ENCODE data around the gene TES.
"Not testable (repeated sequence)": the region's sequence is repeated elsewhere in the genome, so short reads cannot be mapped to it uniquely, and the experiment has no call there.

The TES gene

GRCh38 chr7:116283595-116284204 is 73.4 kb downstream of the TES start:
- no peak overlapping the region for H3K27ac Mint-ChIP-seq

GRCh38 chr7:116284390-116284789 is 74.1 kb downstream of the TES start:
- H3K4me1 Mint-ChIP-seq, result peaks cover 2% of the 10 kb centered on the region
- ATAC-seq (ENCODE audit: low read depth), result no peak
- no peak overlapping the region for H3K4me3 Mint-ChIP-seq
- H3K36me3 Mint-ChIP-seq, result no peaks in the 10 kb centered on the region
- peaks cover 8% of the 10 kb centered on the region for H3K27me3 Mint-ChIP-seq
- no peak overlapping the region for H3K27ac Mint-ChIP-seq
- DNase-seq (ENCODE audit: low spot score in 2 of 2), result no peak
- H3K9me3 Mint-ChIP-seq, result no peaks in the 10 kb centered on the region

More at GRCh38 chr7:116283595-116284204, 73.4 kb downstream of the TES start:
- no peak for ATAC-seq (ENCODE audit: low read depth)
- Mint-ChIP-seq H3K36me3 (no peaks in the 10 kb centered on the region), H3K9me3 (no peaks in the 10 kb centered on the region), H3K4me3 (no peak overlapping the region), H3K4me1 (peaks cover 2% of the 10 kb centered on the region), H3K27me3 (peaks cover 8% of the 10 kb centered on the region)
- no peak for DNase-seq (ENCODE audit: low spot score in 2 of 2)

- H3K36me3 Mint-ChIP-seq, result no peaks in the 10 kb centered on the region
- H3K27me3 Mint-ChIP-seq, result peaks cover 8% of the 10 kb centered on the region
- DNase-seq (ENCODE audit: low spot score in 2 of 2) (no peak), ATAC-seq (ENCODE audit: low read depth) (no peak)
- peaks cover 2% of the 10 kb centered on the region for H3K4me1 Mint-ChIP-seq
- no peaks in the 10 kb centered on the region for H3K9me3 Mint-ChIP-seq
- no peak overlapping the region for H3K27ac Mint-ChIP-seq
- no peak overlapping the region for H3K4me3 Mint-ChIP-seq
Observed at GRCh38 chr7:116285252-116285651, 74.9 kb downstream of the TES start.

DNA sequence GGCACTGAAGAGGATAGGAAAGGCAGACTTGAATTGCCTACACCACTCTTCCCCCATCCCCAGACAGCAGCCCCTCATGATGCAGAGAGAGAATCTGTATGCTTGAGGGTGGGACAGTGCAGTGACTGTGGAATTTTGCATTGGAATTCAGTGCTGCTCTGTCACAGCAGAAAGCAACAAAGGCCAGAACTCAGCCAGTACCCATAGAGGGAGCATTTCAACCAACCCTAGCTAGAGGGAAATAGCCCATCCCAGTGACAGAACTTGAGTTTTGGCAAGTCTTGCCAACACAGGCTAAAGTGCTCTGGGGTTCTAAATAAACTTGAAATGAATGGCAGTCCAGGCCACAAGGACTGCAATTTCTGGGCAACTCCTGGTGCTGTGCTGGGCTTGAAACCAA is 80.4 kb downstream of the TES start:
- DNase-seq (ENCODE audit: low spot score in 2 of 2) (no peak), ATAC-seq (ENCODE audit: low read depth) (no peak)
- no peak overlapping the region for H3K27ac Mint-ChIP-seq
- peaks cover 15% of the 10 kb centered on the region for H3K9me3 Mint-ChIP-seq
- H3K4me3 Mint-ChIP-seq, result no peak overlapping the region
- H3K4me1 Mint-ChIP-seq, result no peaks in the 10 kb centered on the region
- peaks cover 2% of the 10 kb centered on the region for H3K36me3 Mint-ChIP-seq
- H3K27me3 Mint-ChIP-seq, result peaks cover 8% of the 10 kb centered on the region

DNA sequence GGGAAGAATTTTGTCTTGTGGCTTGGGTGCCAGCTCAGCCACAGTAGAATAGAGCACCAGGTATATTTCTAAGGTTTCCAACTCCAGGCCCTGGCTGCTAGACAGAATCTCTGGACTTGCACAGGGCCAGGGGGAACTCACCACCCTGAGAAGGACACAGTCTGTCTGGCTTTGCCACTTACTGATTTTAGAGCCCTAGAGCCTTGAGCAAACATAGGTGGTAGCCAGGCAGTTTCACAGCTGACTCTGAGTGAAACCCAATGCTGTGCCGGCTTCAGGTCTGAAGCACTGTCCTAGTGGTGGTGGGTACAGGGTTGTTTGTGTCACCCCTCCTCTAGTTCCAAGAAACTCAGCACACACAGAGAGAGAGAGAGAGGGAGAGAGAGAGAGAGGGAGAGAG is 81.6 kb downstream of the TES start:
- Mint-ChIP-seq H3K27ac (no peak overlapping the region), H3K36me3 (peaks cover 2% of the 10 kb centered on the region), H3K4me1 (no peaks in the 10 kb centered on the region), H3K27me3 (peaks cover 4% of the 10 kb centered on the region), H3K4me3 (no peak overlapping the region), H3K9me3 (peaks cover 16% of the 10 kb centered on the region)
- DNase-seq (ENCODE audit: low spot score in 2 of 2) (no peak), ATAC-seq (ENCODE audit: low read depth) (no peak)

DNA sequence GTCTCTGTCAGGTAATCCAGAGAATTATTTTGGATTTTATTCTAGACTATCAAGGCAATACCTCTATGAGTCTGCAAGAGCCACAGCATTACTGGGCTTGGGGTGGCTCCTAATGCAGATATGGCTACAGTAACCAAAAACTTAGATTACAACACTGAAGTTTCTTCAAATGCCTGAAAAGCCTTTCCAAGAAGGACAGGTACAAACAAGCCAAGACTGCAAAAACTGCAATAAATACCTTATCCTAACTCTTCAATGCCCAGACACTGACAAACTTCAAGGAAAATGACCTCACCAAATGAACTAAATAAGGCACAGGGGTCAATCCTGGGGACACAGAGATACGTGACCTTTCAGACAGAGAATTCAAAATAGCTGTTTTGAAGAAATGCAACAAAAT is 82.0 kb downstream of the TES start:
- DNase-seq (ENCODE audit: low spot score in 2 of 2) (no peak), ATAC-seq (ENCODE audit: low read depth) (no peak)
- no peaks in the 10 kb centered on the region for H3K4me1 Mint-ChIP-seq
- H3K27me3 Mint-ChIP-seq, result peaks cover 4% of the 10 kb centered on the region
- H3K9me3 Mint-ChIP-seq, result peaks cover 18% of the 10 kb centered on the region
- H3K36me3 Mint-ChIP-seq, result peaks cover 2% of the 10 kb centered on the region
- no peak overlapping the region for H3K27ac Mint-ChIP-seq
- H3K4me3 Mint-ChIP-seq, result no peak overlapping the region

DNA sequence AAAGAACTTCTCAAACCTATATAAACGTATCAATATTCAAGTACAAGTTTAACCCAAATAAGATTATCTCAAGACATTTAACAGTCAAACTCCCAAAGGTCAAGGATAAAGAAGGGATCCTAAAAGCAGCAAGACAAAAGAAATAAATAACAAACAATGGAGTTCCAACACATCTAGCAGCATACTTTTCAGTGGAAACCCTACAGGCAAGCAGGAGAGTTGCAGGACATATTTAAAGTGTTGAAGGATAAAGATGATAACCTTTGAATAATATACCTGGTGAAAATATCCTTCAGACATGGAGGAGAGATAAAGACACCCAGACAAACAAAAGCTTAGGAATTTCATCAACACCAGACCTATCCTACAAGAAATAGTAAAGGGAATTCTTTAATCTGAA is 82.8 kb downstream of the TES start:
- DNase-seq (ENCODE audit: low spot score in 2 of 2), result no peak
- H3K36me3 Mint-ChIP-seq, result peaks cover 2% of the 10 kb centered on the region
- H3K27me3 Mint-ChIP-seq, result peaks cover 4% of the 10 kb centered on the region

DNA sequence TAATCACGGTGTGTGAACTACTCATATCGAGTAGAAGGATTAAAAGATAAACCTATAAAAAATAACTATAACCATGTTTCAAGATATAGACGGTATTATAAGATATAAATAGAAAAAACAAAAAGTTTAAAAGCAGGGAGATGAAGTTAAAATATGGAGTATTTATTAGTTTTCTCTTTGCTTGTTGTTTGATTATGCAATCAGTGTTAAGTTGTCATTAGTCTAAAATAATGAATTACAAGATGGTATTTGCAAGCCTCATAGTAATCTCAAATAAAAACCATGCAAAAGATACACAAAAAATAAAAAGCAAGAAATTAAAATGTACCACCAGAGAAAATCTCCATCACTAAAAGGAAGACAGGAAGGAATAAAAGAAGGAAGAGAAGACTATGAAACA is 83.3 kb downstream of the TES start:
- Mint-ChIP-seq H3K27ac (no peak overlapping the region), H3K4me3 (no peak overlapping the region), H3K27me3 (peaks cover 4% of the 10 kb centered on the region), H3K36me3 (peaks cover 2% of the 10 kb centered on the region), H3K9me3 (peaks cover 20% of the 10 kb centered on the region), H3K4me1 (no peaks in the 10 kb centered on the region)
- no peak for ATAC-seq (ENCODE audit: low read depth)
- no peak for DNase-seq (ENCODE audit: low spot score in 2 of 2)

More for the DNA sequence above, 82.8 kb downstream of the TES start:
- H3K4me3 Mint-ChIP-seq, result no peak overlapping the region
- no peaks in the 10 kb centered on the region for H3K4me1 Mint-ChIP-seq
- ATAC-seq (ENCODE audit: low read depth), result no peak
- peaks cover 18% of the 10 kb centered on the region for H3K9me3 Mint-ChIP-seq
- no peak overlapping the region for H3K27ac Mint-ChIP-seq

- H3K36me3 Mint-ChIP-seq; H3K27me3 Mint-ChIP-seq; H3K4me3 Mint-ChIP-seq; H3K4me1 Mint-ChIP-seq; ATAC-seq (ENCODE audit: low read depth); H3K27ac Mint-ChIP-seq; DNase-seq (ENCODE audit: low spot score in 2 of 2): not testable (repeated sequence)
- H3K9me3 Mint-ChIP-seq, result peaks cover 22% of the 10 kb centered on the region
Observed at GRCh38 chr7:116295903-116296302, 85.6 kb downstream of the TES start.

DNA sequence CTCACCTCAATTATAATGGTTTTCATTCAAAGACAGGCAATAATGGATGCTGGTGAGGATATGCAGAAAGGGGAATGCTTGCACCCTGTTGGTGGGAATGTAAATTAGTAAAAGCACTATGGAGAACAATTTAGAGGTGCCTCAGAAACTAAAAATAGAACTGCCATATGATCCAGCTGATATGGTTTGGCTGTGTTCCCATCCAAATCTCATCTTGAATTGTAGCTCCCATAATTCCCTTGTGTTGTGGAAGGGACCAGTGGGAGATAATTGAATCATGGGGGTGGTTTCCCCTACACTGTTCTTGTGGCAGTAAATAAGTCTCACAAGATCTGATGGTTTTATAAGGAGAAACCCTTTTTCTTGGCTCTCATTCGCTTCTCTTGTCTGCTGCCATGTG is 87.7 kb downstream of the TES start:
- Mint-ChIP-seq H3K4me3 (no peak overlapping the region), H3K27ac (no peak overlapping the region), H3K27me3 (no peaks in the 10 kb centered on the region), H3K4me1 (no peaks in the 10 kb centered on the region), H3K9me3 (peaks cover 14% of the 10 kb centered on the region), H3K36me3 (no peaks in the 10 kb centered on the region)
- DNase-seq (ENCODE audit: low spot score in 2 of 2) (no peak), ATAC-seq (ENCODE audit: low read depth) (no peak)

- Mint-ChIP-seq H3K4me3 (no peak overlapping the region), H3K9me3 (peaks cover 13% of the 10 kb centered on the region), H3K27me3 (no peaks in the 10 kb centered on the region), H3K4me1 (no peaks in the 10 kb centered on the region), H3K27ac (no peak overlapping the region), H3K36me3 (no peaks in the 10 kb centered on the region)
- no peak for ATAC-seq (ENCODE audit: low read depth)
- no peak for DNase-seq (ENCODE audit: low spot score in 2 of 2)
Observed at GRCh38 chr7:116298576-116298975, 88.2 kb downstream of the TES start.

- Mint-ChIP-seq H3K9me3 (no peaks in the 10 kb centered on the region), H3K27me3 (peaks cover 2% of the 10 kb centered on the region), H3K4me1 (no peaks in the 10 kb centered on the region), H3K27ac (no peak overlapping the region), H3K36me3 (no peaks in the 10 kb centered on the region), H3K4me3 (no peak overlapping the region)
- ATAC-seq (ENCODE audit: low read depth) (no peak), DNase-seq (ENCODE audit: low spot score in 2 of 2) (no peak)
Observed at GRCh38 chr7:116305485-116306408, 95.4 kb downstream of the TES start.

- DNase-seq (ENCODE audit: low spot score in 2 of 2) (no peak), ATAC-seq (ENCODE audit: low read depth) (no peak)
- Mint-ChIP-seq H3K27ac (no peak overlapping the region), H3K9me3 (no peaks in the 10 kb centered on the region), H3K36me3 (no peaks in the 10 kb centered on the region), H3K4me1 (no peaks in the 10 kb centered on the region), H3K4me3 (no peak overlapping the region), H3K27me3 (peaks cover 2% of the 10 kb centered on the region)
Observed at GRCh38 chr7:116306409-116307048, 96.2 kb downstream of the TES start.

GRCh38 chr7:116307253-116307652 is 96.9 kb downstream of the TES start:
- ATAC-seq (ENCODE audit: low read depth) (no peak), DNase-seq (ENCODE audit: low spot score in 2 of 2) (no peak)
- Mint-ChIP-seq H3K4me1 (no peaks in the 10 kb centered on the region), H3K4me3 (no peak overlapping the region), H3K9me3 (no peaks in the 10 kb centered on the region), H3K36me3 (no peaks in the 10 kb centered on the region), H3K27ac (no peak overlapping the region), H3K27me3 (peaks cover 2% of the 10 kb centered on the region)

All from memory B cell (primary cell).